Islet of Langerhans (tissue), 1 donor: ENCODE results near the gene MBP.

Experiments used
- FAIRE-seq: peaks from one replicate; lab custom pipeline; 2011; peaks lifted over from hg19 to GRCh38; lab: Jason Lieb, UNC

The MBP gene

DNA sequence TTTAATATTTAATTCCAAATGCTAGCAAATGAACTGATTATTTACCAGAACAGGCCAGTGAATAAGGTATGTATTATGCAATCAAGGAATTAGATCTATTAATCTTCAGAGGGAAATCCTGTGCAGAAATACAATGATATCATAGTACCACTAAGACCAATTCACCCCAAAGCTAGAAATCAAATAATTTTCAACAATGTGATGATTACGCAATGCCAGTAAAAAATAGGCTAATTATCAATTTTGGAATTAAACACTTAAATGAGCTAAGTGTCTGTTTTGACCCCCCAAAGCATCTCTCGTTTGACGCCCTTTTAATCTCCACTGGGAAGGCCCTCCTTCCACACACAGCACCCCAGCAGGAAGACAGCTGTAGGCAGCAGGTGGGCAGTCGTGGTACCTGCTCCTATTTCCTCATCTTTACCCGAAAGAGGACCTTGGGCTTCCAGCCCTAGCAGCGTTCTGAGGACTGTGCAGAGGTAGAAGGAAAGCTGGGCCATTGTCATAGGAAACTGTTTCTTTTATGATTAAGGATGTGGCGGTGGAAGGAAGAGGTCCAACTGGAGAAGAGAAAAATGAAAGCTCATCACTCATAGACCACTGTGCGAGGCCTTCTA is 84.7 kb downstream of the MBP start:
- no peak for FAIRE-seq

DNA sequence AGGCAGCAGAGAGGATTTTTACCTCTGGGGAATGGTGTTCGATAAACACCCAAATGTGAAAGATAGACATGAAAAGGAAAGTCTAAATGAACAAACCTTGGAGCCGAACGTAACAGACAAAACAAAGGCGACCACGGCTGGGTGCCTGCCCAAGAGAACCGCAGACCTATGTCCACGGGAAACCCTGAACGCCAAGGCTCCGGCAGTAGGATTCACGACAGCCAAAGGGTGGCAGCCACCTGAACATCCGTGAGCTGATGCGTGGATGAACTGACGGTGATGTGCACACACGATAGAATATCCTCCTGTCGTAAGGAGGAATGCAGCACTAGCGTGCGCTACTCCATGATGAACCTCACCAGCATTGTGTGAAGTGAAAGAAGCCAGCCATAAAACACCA is 85.6 kb downstream of the MBP start:
- no peak for FAIRE-seq

DNA sequence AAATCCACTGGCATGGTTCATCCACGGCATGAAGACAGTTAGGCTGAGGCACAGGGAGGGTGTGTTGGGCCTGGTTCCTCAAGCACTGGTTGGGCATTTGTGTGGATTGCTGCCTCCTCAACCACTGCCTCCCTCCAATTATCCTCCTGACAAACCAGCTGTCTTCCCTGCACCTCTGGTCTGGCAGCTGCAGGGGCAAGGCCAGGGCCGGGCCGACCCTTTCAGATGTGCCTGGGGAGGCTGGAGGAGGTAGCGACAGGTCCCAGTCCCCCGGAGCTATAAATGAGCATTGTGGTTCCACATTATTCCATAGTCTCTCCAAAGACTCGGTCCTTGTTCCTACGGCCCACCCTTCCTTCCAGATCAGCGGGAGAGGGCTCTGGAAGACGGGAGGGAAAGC is 86.2 kb downstream of the MBP start:
- no peak for FAIRE-seq

DNA sequence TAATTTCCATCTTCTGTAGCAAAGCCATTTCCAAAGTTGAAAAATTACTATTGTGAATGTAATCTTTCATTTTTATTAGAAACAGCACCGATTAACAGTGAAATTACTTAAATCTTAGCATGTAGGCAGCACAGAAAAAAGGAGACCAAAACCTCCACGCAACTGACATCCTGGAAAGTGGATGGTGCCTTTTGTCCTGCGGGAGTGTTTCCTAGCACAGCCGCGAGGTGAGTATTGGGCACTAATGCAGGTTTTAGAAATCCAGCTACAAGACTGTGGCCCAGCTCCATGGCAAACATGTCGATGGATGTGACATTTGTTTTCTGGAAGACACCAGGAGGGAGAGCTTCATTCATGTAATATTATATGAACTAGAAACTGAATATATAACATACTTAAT is 86.9 kb downstream of the MBP start:
- FAIRE-seq, result no peak

DNA sequence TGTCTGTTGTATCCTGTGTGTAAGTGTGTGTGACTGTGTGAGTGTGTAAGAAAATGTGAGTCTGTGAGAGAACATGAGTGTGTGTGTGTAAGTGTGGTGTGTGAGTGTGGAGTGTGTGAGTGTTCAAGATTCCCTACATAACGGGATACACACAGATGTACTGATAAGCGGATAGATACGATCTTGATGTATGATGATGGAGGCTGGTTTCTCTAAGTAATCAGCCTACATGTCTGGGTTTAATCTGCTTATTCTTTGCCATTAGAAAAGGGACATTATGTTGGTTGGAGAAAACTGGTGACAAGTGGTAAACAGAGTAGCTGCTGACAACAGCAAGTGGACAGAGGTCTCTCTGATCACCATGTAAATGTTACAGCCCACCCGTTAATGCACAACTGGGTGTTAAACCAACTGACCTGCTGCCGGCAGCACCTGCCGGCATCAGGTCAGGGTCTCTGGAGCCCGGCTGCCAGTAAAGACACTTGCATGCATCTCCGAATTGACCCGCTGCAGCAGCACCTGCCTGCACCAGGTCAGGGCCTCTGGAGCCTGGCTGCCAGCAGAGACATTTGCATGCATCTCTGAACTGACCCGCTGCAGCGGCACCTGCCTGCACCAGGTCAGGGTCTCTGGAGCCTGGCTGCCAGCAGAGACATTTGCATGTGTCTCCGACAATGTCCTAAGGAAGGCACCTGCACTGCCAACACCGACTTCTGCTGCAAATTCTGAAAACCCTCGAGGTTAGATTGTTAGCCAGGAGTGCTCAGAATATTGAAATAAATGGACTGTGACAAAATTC is 87.5 kb downstream of the MBP start:
- FAIRE-seq, result no peak

DNA sequence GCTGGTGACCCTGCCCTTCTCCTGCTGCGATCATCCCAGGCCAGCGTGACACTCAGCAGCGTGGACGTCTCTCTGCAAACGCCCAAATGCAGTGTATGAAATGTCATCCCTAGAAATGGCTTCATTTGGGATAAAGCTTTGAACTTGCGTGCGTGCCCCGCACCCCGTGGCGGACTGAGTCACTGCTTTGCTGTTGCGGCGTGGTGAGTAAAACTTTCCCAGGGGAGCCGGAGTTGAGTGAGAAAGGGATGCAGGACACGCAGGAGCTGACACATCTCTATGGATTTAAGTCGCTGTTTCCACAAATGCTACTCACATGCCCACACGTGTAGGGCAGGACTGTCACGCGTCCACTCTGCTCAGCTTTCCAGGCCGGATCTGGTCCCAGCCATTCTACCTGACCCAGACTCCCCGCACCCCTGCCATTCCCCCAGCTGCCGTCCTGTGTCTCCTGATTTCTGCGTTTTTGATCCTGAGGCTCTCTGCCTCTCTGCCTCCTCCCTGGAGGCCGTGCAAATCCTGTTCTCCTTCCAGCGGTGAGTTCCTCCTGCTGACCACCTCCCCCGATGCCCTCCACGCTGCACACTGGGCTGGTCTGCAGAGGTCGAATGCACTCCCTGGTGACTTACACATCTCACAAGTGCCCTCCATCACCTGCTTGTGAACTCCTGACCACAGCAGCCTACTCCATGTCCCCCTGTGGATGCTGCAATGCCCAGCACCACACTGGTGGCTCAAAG is 88.9 kb downstream of the MBP start:
- FAIRE-seq, result no peak

DNA sequence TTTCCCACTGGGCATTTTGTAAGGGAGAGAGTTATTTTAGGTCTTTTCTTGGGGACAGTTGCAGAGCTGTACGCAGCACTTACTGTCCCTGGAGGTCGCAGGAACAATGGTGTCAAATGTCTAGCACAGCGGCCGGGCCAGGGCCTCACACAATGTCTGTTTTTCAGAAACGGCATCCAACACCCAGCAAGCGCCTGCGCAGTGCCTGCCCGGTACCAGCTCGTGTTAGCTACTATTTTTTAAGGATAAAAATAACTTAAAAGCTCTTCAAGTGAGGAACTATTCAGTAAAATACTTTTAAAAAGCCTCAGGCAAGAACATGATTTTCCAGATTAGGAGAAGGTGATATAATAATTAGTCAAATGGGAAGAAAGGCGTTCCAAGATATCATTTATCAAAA is 90.0 kb downstream of the MBP start:
- FAIRE-seq, result no peak

DNA sequence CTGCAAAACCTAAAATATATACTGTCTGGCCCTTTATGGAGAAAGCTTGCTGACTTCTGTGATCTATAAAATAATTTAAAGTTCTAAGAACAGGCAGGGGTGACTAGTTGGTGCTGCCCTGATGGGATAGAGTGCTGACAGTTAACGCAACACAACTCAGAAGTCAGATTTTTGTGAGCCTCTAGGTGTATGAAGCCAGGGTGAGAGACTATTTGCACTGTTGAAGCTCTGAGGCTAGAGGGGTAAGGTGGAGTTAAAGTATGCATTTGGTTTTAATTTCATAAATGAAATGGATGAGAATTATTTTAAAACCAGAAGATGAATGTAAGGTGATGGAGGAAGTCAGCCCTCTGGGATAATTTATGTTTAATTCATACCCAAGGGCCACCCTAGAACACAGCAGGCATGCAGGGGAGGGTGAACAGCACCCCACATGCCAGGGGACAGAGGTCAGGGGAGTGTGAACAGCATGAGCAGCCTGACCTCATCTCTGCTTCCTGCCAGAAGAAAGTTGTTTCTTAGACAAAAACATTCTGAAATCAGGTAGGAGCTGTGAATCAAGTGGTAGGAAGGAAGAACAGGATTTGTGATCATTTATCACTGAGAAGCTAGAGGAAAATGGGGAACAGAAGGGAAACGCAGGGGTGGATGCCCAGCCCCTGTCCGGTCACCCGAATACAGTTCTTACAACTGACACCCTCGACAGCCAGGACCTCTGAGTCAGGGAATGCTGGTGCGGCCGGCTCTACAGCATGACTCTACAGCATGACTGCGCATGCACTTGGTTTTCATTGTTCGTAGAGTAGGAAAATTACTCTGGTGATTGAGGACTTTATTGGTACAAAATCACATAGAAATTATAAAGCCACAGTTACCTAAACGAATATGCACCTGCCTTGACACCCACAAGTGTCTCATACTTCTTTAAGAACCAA is 93.1 kb downstream of the MBP start:
- no peak for FAIRE-seq

DNA sequence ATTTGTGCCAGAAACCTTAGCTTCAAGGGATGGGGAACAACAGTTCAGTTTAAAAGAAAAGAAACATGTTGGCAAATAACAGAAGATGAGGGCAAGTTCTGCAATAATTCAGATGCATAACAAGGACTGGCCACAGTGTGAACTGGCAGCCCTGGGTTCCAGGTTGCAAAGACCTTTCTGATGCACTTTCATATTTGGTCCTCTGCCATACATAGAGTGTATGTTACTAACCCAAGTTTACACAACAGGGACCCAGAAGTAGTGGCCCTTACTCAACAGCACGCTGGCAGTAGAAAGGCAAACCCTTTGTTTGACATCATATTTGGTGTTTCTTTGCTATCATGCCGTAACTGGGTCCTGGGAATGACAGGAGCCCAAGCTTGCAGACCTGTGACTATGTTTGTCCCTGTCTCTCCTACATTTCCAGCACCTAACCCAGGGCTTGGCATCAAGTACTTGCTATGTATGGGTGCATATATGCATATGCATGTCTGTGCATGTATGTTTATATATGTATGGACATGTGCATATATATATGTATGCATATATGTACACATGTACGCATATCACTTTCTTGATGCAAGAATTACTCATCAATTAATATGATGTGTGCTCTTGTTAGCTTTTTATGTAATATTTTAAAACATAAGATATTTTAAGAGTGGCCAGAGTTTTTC is 94.3 kb downstream of the MBP start:
- no peak for FAIRE-seq

DNA sequence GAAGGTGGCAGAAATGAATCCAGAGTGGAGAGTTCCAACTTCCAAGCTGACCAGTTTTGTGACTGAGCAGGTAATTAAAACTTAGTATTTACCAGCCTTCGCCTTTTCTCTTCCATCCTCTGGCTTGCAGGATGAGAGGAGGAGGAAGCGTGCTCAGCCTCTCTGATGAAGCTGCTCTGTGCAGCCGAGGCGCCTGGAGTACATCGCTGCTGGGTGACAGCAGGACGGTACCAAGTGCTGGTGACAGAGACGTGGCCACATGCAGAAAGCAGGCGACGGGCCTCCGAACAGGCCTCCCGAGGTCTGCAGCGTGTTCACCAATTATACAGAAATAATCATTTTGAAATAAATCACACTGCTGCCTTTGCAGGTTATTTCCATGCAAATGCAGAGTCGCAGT is 95.0 kb downstream of the MBP start:
- no peak for FAIRE-seq

DNA sequence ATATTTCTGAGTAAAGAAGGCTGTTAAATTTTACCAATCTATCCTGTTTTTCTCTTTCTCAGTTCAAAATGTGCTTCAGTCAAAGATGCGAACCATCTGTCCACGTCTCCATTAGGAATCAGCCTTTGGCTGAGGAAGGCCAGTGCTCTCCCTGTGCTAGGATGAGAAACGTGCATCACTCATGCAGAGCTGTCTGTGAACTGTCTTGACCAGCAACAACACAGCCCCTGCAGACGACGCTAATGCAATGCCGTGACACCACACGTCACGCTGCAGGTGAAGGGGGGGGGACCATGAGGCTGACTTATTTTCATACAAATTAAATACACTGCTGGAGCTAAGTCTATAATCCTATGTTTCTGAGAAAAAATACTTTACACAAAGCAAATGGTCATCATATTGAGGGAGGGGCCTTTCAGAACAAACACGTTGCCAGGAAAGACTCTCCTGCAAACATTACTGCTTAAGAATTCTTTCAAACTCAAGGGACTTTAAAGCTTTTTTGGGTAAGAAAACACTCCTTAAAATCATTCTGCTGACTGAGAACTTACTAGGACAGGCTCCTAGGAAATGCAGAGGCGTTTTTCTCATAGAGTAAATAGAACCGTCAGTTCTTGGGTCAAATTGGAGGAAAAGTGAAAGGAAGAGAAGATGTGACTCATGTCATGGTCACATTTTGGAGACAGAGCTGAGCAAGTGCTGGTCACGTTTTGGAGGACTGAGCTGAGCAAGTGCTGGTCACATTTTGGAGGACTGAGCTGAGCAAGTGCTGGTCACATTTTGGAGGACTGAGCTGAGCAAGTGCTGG is 97.0 kb downstream of the MBP start:
- no peak for FAIRE-seq

DNA sequence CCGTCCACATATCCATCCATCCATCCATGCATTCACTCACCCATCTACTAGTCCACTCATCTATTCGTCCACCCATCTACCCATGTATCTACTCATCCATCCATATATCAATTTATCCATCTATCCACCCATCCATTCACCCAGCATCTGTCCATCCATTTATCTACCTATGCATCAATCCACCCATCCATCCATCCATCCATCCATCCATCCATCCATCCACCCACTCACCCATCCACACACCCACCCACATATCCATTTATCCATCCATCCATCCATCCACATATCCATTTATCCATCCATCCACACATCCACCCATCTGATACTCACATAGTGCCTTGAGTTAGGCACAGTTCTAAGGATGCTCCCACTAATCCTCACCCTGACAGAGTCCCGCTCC is 99.0 kb downstream of the MBP start:
- FAIRE-seq, result no peak

DNA sequence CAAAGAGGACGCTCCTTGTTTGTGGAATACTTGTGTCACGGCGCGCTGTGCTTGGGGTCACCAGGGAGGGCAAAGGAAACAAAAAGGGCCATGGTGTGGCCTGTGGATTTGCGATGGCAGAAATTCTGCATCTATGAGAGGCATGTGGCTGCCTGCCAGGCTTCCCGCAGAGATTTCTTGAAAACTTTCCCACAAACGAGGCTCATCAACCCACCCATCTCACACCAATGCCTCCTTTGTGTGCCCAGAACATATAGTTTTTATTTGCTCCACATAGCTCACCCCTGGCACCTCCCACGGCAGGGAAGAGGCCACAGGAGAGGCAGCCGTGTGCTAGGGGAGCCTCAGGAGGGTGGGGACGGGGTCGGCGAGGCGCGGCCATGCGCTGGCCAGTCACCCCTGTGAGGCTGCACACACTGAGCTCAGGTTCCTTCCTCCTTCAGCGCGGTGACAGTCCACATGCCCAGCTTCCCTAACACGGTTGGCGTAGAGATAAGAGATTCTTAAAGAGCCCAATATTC is 100.3 kb downstream of the MBP start:
- no peak for FAIRE-seq

DNA sequence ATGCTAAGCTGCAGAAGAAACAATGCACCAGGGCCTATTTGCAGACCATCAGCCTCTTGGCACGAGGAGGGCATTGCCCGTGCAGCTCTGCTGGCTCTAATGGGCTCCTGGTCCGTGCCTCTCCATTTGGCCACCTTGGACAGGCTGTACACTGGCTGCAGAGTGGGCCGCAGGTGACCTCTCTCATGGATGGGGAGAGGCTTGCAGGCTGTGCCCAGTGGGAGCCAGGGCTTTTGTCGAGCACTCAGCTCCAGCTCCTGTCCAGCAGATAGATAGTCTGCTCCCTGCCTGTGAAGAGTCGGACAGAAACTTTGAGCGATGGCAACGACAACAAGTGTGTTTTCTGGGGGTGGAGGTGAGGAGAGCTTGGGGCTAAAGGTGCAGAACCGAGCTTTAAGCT is 100.9 kb downstream of the MBP start:
- no peak for FAIRE-seq

DNA sequence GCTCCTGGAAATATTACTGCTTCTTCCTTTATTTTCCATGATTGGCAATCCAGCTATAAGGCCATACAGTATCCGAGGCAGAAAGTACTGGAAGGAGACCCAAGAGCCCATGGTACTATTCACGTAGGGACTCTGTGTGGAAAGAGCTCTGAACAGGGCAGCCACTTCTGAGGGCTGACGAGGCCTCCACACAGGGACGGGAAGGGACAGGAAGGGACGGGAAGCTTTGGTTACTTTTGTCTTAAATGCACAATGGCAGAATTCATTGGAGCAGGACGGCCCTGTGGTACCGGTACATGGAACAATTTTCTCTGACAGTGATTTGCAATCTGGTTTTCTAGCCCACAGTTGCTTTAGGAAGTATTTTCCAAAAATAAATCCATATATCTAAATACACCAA is 102.4 kb downstream of the MBP start:
- FAIRE-seq, result no peak

DNA sequence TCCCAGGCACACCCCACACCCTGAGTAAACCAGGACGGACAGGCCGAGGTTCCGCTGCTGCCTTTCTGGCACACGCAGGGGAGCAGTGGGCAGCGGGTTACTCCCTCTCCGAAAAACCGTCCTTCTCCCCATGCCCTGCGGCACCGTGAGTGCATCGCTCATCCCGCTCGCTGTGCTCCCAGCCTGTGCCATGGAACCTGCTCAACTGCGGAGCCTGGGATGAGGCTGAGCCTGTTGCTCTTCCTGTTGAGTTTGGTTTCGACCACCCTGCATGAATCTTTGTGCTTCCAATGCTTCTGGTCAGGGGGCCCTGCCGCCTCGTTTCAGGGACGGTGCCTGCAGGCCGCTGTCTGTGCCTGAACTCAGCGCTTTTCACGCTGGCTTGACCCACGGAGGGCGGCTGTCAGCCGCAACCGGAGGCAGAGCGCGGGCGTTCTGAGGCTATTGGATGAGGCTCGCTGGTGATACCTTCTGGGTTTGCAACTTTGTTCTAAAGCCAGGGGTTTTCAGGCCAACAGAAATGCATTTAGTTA is 106.7 kb downstream of the MBP start:
- FAIRE-seq, result no peak

DNA sequence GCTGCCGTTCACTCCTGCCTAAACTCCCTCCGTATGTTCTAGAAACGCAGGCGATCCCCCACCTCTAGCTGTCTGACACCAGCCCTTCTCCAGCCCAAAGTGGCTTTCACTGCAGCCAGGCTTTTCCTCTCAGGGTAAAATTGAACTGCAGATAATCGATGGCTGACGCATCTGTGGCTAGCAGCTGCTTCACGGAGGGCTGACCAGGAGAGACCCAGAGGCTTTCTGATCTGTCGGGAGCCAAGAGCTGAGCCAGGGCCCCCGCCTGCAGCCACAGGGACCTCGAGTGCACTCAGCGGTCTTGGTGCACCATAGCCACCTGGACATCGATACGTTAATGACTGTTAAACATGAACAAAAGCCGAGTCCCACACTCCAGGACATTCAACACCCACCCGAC is 107.5 kb downstream of the MBP start:
- FAIRE-seq, result no peak

DNA sequence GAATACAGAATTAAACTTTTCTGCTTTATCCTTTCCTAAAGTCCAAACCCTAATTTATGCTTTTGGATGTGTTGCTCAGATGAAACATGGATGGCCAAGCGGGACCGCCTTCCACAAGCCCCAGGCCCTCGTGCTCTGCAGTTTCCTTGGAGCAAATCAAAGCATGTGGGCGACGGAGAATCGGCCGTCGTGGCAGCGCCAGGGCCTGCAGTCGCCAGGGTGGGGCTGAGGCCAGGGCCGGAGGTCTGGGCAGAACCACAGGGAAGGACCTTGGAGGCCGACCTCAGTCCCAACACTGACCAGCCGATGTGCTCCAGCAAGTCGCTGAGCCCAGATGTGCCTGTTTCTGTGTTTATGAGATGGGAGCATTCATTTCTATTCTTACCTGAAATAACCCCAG is 108.1 kb downstream of the MBP start:
- FAIRE-seq, result no peak

DNA sequence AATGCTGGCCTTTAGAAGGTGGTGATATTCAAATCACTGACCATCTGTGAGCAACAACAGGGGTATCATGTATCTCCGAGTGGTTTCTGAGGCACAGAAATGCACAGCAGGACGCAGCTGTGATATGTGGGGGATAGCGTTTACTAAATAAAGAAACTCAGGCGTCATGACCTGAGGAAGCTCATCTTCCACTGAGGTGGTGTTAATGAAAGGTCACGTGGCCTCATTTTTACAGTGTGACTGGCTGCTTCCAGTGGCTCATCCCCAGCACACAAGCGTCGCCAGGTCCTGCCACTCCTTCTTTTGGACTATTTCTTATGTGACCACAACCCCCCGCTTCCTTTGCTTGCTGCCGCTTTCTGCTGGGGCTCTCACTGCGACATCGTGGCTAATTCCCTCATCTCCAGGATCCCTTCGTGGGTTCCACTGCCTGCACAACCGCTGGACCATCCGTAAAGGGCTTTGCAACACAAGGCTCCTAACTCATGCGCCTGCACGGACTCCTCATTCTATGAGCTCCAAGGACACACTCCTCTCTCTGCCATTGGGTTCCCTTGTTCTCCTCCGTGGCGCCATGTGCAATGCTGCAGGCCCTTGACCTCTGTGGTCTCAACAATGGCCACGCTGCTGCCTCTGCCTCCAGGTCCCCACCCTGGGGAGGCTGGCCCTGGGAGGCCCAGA is 109.3 kb downstream of the MBP start:
- no peak for FAIRE-seq

DNA sequence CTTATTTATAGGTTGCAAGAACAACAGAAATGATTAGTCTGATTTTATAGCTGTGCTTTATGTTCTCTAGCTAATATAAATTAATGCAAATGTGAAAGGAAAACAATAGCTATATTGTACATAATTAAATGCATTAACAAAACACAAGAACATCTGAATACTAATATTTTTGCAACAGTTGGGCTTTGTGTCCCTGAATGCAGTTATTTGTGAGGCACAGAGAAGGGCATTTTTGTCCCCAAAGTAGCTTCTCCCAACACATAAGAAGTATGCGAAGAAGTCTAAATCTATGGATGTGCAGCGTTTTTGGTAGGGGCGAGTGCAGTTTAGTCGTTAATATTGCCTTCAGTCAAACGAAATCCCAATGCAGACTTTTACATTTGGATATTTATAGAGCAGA is 110.0 kb downstream of the MBP start:
- no peak for FAIRE-seq
